GM12865 (cell line): ENCODE measurements around the gene TAS2R38.
"Not testable (repeated sequence)": the region's sequence is repeated elsewhere in the genome, so short reads cannot be mapped to it uniquely, and the experiment has no call there.

Source experiments
- DNase-seq: peaks from one replicate; pipeline ENCODE4 v3.0.0; 2010; ENCODE audit warnings: low read depth
- H3K4me3 ChIP-seq: 2 replicates; pipeline ENCODE4 v1.5.1; 2011; ENCODE audit warnings: mild to moderate bottlenecking, low read depth, low read length, control low read depth
- CTCF ChIP-seq: IDR thresholded peaks from 2 replicates; pipeline ENCODE4 v1.5.1; 2011; ENCODE audit warnings: low read length, control low read depth, low read depth, inconsistent platforms; ENCODE audit not compliant: insufficient read depth; ENCODE audit errors: missing control alignments

TAS2R38 gene

GRCh38 chr7:141991140-141991539 lies 17.6 kb upstream of the TAS2R38 start:
- H3K4me3 ChIP-seq: no peak overlapping the region
- no peak for DNase-seq
- no peak for TF ChIP-seq CTCF

- no peak for TF ChIP-seq CTCF
- H3K4me3 ChIP-seq: no peak overlapping the region
- DNase-seq: no peak
Observed at GRCh38 chr7:141990011-141990725, 16.6 kb upstream of the TAS2R38 start.

GRCh38 chr7:141987803-141988202 lies 14.2 kb upstream of the TAS2R38 start:
- not testable (repeated sequence) for H3K4me3 ChIP-seq, DNase-seq

GRCh38 chr7:141986923-141987322 lies 13.3 kb upstream of the TAS2R38 start:
- DNase-seq: no peak
- H3K4me3 ChIP-seq: no peak overlapping the region
- no peak for TF ChIP-seq CTCF

GRCh38 chr7:141985926-141986325 lies 12.4 kb upstream of the TAS2R38 start:
- not testable (repeated sequence) for DNase-seq

GRCh38 chr7:141979568-141979967 lies 6.0 kb upstream of the TAS2R38 start:
- no peak overlapping the region for H3K4me3 ChIP-seq
- no peak for DNase-seq
- no peak for TF ChIP-seq CTCF

More at GRCh38 chr7:141985926-141986325, 12.4 kb upstream of the TAS2R38 start:
- not testable (repeated sequence) for H3K4me3 ChIP-seq

GRCh38 chr7:141978351-141978750 lies 4.8 kb upstream of the TAS2R38 start:
- no peak for TF ChIP-seq CTCF
- no peak for DNase-seq
- H3K4me3 ChIP-seq: no peak overlapping the region

GRCh38 chr7:141976524-141977245 lies 3.1 kb upstream of the TAS2R38 start:
- TF ChIP-seq CTCF: no peak
- DNase-seq: no peak
- H3K4me3 ChIP-seq: no peak overlapping the region
